GM18499 (cell line): ENCODE measurements around the gene SLC13A2.
"Not testable (repeated sequence)": the region's sequence is repeated elsewhere in the genome, so short reads cannot be mapped to it uniquely, and the experiment has no call there.

Experiments
- ATAC-seq: cut with Tn5 transposase; IDR thresholded peaks from one replicate; pipeline ENCODE4 v1.9.1; 2021; ENCODE audit warnings: moderate number of reproducible peaks; ENCODE audit not compliant: insufficient read depth, unreplicated experiment

The SLC13A2 gene

DNA sequence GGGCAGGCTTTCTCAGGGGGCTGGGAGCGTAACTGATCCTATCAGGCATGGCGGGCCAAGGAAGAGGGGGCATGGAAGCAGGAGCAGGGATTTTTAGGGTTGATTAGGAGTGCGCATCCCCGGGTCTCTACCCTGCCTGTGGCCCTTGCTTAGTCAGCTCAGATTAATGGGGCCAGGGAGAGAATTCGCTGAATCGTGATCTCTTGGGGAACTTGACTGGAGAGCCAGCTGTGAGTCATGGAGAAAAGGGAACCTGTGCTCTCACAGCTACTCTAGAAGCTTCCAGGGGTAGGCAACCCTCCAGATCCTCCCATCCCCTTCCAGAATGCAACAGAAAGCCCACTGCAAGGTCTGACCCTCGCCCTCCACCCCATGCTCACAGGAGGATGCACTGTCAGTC is 36.3 kb downstream of the SLC13A2 start:
- ATAC-seq, result no peak

DNA sequence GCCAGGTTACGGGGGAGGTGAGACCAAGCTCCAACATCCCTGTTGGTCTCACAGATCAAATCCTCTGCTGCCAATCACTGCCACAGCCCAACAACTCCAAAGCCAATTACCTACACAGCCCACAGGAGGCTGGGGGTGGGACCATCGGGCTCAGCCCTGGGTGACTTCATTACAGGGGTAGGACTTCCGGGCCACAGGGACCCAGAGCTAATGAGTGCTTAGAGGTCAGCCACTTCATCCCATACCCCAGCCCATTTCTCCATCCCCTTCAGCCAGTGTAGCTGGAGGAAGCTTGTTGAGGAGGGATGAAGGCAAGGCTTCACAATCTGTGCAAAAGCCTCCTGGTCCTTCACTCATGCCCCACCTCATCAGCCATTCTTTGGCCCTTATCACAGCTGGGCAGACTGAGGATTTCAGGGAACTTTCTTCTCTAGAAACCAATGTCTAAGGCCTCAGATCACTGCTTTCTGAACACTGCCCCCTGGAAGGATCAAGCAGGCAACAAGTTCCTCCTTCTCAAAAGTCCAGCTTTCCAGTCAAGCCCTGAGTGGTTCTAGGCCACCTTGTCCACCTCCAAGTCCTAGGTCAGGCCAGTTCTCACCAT is 38.5 kb downstream of the SLC13A2 start:
- ATAC-seq, result no peak

DNA sequence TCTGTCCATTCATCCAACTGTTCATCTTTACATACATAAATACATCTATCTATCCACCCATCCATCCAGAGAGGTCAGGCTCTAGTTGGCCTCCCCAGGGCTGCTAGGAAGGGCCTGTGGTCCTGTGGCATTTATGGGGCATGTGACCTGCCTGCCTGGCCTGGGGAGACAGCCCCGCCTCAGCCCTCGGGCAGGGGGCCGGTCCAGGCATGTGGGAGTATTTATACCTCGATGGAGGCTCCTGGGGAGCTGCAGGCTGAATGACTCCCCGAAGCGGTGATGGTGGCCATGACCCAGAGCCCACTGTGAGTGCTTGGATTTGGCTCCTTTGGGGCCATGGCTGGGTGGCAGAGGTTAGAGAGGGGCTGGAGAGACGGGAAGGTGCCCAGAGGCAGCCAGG is 40.0 kb downstream of the SLC13A2 start:
- ATAC-seq, result no peak

DNA sequence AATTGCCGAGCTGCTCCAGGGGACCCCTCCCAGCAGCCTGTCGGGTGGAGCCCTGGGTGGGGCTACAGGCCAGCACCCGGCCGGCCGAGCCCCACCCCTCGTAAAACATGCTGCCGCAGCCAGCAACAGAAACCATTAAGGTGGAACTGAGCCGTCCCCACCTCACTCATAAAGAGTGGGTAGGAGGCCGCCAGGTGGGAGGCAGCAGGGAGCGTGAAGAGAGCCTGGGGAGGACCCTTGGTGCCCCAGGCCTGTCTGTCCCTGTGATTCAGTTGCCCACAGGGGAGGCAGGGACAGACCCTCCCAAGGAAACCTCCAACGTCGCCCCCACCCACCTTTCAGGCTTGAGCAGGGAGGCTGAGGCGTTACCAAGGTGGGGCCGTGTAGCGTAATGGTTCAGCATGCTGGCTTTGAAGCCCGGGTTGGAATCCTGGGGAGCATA is 41.1 kb downstream of the SLC13A2 start:
- ATAC-seq, result no peak

DNA sequence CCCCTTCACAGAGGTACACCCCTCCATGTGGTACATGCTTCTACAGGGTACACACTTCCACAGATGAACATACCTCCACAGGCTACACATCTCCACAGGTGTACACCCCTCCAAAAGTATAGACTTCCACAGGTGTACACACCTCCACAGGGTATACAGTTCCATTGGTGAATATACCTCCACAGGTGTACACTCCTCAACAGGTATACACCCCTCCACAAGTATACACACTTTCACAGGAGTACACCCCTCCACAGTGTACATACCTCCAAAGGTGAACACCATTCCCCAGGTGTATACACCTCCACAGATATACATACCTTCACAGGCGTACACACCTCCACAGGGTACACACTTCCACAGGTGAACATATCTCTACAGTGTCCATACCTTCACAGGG is 42.1 kb downstream of the SLC13A2 start:
- ATAC-seq, result no peak

DNA sequence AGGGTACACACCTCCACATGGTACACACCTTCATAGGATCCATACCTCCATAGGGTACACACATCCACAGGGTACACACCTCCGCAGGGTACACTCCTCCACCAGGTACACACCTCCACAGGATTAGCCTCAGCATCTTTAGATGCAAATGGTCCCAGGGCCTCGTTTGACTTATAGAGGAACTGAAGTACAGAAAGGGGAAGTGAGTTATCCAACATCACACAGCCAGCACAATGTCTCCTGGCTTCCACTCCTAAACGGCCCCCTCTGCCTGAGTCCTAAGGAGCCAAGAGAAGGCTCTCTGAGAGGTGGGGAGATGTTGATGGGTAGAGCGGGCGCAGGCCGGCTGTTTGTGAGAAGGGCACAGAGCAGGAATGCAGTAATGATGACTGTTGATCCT is 44.7 kb downstream of the SLC13A2 start:
- no peak for ATAC-seq

DNA sequence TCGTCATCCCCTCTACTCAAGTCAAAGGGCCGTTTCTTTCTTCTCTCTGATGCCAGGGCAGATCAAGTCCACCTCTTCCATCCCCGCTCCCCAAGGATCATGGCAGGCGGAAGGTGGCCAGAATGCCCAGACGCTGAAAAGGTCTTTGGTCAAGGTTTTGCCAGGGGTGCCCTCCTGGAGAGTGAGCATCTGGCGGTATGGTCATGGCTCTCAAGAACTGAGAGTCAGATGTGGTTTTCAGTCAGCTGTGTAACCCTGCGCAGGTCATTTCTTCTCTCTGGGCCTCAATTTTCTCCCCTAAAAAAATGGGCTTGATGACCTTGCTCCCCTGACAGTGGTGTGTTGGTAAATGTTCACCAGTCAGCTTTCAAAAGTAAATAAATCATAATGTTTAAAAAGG is 45.1 kb downstream of the SLC13A2 start:
- no peak for ATAC-seq

DNA sequence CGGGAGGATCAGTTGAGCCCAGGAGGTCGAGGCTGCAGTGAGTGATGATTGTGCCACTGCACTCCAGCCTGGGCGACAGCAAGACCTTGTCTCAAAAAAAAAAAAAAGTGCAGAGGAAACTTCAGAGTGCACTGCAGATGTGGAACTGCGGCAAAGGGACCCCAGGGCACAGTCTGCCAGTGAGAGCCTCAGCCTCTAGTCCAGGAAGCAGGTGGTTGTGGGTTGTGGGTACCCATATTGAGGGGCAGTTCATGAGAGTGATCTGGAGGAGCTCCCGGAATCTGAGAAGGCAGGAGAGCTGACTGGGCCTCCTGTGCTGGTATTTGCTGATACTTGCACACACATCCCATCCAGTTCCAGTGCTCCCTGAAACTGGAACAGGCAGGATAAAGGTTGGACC is 45.8 kb downstream of the SLC13A2 start:
- ATAC-seq, result no peak

DNA sequence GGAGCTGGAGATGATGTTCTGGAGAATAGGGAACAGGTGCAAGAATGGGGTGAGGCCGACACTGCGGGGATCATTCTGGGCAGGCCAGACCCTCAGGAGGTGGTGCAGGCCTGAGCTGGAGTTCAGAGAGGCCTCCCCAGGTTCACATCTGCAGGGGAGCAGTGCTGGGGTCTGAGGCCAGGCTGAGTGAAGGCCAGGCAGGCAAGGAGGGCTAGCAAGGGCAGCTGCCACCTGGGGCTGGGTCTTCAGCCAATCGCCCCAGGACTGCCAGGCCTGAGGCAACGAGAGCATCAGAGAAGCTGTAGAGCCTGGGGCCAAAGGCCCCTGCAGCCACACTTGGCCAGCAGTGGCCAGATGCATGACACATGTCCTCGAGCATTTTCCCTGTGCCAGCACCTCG is 47.2 kb downstream of the SLC13A2 start:
- ATAC-seq, result no peak

DNA sequence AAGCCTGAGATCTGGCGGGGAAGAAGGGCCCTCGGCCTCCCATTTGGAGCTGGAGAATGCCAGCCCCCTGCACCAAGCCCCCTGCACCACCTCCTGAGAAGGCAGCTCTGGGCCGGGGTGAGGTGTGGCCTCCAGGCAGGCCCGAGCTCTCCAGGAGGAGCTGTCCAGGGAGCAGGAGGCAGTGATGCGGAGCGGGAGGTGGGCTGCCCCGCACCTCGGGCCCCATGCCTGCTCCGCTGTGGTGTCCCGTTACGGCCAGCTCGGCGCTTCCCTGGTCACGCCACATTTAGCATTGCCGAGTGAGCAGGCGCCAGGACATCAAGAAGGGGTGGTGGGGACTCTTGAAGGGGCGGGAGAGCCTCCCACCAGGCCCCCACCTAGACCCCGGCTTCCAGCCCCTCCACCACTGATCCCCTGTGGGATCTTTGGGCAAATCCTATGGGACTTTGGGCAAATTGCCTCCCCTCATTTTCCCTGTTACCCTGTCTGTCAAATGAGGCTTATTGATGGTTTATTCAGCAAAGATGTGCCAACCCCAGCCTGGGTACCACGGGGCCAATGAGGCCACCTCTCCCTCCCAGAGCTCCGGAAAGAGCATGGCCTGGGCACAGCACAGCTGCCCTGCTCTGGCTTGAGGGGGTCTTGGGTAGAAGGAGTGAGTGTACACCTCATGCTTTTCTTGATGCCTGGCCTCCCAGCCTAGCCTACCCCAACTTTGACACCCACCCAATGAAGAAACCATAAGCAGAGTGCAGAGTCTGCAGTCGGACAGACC is 48.1 kb downstream of the SLC13A2 start:
- ATAC-seq, result no peak

DNA sequence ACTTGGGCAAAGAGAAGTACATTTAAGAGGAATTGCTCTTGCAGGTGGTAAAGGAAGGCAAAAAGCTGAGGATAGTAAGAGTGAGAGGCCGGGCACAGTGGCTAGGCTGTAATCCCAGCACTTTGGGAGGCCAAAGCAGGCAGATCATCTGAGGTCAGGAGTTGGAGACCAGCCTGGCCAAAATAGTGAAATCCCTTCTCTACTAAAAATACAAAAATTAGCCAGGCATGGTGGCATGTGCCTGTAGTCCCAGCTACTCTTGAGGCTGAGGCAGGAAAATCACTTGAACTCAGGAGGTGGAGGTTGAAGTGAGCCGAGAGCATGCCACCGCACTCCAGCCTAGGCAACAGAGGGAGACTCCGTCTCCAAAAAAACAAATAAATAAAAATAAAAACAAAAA is 48.8 kb downstream of the SLC13A2 start:
- ATAC-seq, result not testable (repeated sequence)

DNA sequence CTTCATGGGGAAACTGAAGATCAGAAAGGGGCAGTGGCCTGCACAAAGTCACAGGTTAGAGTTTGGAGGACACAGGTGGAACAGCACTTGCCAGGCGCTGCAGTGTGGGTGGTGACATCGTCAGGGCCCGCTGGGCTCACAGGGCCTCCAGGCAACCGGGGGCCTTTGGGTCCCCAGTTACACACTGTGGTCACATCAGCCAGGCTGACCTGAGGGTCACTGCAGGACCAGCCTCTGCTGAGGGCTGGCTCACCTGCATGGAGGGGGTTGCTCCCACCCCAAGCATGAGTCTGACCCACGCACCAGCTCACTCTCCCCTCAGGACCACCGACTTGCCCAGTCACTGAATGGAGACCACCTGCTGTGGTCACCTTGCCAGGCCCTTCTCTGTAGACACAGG is 49.7 kb downstream of the SLC13A2 start:
- ATAC-seq, result no peak

DNA sequence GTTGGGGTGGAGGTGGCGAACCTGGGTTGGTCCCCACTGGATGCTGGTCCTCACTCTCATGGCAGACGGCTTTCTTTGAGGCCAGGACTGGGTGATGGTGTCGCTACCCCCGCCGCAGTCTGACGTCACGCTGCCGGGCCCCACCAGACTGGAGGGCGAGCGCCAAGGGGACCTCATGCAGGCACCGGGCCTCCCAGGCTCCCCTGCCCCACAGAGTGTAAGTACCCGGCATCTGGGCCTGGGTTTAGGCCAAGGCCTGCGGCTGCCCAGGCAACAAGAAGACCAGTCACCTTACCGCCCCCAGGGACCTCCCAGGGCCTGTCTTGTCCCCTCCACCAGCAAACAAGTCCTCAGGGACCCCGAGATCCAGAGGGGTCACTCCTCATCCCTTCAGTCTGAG is 50.4 kb downstream of the SLC13A2 start:
- no peak for ATAC-seq

DNA sequence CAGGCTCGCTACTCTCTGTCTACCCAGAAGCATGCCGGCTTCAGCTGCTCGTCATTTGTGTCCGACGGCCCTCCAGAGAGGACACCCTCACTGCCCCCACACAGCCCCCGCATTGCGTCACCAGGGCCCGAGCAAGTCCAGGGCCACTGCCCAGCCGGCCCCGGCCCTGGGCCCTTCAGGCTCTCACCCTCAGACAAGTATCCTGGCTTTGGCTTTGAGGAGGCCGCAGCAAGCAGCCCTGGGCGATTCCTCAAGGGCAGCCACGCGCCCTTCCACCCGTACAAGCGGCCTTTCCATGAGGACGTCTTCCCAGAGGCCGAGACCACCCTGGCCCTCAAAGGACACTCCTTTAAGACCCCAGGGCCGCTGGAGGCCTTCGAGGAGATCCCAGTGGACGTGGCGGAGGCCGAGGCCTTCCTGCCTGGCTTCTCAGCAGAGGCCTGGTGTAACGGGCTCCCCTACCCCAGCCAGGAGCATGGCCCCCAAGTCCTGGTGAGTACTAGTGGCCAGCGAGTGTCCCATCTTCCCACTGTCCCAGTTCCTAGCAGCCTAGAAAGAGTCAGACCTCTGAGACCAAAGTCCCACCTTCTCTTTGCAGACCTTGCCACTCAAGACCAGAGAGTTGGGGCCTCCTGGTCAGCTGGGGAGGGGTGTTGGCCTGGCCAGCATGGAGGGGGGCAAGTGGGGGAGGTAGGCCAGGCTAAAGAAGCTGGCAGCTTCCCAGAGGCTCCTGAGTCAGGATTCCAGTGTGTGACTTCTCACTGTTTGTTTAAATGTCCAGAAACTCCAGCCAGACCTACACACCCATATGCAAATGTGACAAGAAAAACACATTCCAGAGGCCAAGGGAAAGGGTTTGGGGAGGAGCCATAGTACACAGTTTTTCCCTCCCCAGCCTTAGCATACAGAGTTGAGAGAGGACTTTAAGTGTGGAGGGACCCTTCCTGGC is 51.3 kb downstream of the SLC13A2 start:
- ATAC-seq, result no peak

DNA sequence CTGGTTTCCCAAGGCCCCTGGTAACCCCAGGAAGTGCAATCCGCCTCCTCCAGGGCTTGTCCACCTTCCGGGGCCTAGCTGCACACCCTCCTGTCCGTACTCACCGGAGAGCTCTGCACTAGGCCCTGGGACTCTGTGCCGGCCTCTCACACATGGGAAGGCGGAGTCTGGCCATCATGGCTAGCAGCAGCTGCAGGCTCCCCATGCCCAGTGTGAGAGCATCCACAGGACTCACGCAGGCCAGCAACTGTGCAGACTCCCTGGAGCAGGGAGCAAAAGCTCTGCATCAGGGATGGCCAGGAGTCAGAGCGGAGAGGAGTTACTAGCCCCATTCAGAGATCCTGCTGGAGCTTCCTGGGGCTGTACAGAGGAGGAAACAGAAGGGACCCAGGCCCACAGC is 52.9 kb downstream of the SLC13A2 start:
- no peak for ATAC-seq

DNA sequence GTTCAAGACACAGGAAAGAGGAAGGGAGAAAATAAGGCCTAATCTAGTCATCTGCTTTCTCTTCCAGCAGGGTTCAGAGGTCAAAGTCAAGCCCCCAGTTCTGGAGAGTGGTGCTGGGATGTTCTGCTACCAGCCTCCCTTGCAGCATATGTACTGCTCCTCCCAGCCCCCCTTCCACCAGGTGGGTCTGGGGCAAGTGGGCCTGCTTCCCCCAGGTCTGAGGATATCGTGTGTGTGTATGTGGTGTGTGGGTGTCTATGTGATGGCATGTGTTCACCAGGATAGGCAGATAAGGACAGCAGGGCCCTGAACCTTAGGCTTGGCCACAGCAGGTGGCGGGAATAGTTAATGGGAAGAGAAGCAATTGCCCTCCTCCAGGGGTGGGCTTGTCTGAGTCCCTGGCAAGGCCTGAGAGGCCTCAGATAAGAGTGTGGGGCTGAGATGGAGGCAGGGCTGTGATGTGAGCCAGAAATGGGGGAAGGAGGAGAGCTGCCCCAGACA is 53.8 kb downstream of the SLC13A2 start:
- no peak for ATAC-seq

DNA sequence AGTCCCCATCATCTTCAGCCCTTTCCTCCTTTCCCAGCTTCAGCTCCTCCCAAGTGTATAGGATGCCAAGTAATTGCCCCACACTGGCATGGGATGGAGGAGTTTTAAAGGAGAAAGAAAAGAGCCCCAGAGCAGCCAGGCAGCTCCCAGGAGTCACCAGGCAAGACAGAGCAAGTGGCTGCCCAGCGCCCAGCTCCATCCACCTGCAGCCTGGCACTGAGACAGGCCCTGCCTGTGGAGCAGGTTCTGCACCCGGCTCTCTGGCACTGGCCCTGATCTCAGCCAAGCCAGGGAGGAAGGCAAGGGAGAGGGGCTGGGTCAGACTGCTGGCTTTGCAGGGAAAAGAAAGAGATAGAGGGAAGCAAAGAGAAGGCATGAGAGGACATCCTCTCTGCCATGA is 54.4 kb downstream of the SLC13A2 start:
- ATAC-seq, result no peak

DNA sequence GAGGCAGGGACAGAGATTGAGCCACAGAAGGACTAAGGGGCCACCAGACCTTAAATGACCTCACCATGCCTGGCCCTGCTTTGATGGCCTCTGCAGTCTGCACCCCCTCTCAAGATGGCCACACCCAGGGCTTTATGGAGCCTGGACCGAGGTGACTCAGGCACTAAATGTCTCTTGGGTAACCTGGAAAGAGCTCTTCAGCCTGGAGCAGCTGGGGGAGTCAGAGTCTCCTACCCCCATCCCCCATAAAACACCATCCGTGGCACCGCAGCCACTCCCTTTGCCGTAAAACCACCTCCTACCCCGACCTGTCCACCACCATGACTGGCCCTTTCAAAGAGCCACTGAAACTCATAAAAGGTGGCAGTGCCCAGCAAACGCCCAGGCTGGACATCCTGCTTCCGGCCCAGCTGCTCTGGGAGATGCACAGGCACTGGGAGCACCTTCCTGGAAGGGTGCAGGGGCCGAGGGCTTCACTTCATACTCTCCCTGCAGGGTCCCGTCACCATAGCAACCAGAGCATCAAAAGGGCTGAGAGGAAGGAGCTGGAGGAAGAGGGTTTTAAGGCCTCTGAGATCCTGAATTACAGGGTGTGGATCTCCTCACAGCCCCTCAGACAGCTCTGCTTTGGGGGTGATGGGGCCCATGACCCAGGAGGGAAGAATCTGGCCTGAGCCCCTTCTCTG is 55.0 kb downstream of the SLC13A2 start:
- ATAC-seq, result no peak

DNA sequence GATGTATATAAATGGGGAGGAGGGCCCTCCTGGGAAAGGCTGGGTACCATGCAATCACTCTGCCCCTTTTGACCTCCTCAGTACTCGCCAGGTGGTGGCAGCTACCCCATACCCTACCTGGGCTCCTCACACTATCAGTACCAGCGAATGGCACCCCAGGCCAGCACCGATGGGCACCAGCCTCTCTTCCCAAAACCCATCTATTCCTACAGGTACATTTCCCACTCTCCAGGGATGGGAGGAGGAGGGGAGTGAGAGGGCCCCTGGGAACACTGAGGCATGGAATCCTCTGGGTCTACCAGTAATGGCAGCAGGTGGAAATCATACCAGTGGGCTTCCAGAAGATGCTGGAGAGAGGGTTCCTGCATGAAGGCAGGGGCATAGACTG is 55.6 kb downstream of the SLC13A2 start:
- no peak for ATAC-seq

DNA sequence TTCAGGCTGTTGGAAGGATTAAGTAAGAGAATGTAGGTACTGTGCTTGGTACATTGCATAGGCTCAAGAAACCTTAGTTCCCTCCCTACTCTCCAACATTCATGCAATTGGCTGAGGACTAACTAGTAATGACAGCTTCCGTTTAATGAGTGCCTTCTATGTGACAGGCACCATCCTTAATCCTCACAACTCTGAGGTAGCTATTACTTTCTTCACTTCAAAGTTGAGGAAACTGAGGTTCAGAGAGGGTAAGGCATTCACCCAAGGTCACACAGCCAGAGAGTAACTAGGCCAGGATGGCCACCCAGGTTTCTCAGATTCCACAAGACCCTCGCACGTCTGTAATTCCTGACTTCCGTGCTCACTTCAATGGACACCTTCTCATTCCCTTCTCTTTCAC is 56.8 kb downstream of the SLC13A2 start:
- no peak for ATAC-seq
